SK-N-MC (cell line): ENCODE data around the gene RALGAPB.

Experiments used
- DNase-seq: peaks from one replicate; pipeline ENCODE4 v3.0.0-alpha.2; 2011; ENCODE audit warnings: low read depth, low spot score
- H3K27ac ChIP-seq: fragments of 200-600 bp; sonication (generic); 2 replicates; pipeline ENCODE4 v1.5.1; 2016; ENCODE audit warnings: mixed run types
- H3K36me3 ChIP-seq: fragments of 200-600 bp; sonication (generic); 2 replicates; pipeline ENCODE4 v1.6.1; 2017; ENCODE audit warnings: antibody characterized with exemption, low read length, mixed read lengths; ENCODE audit not compliant: insufficient read depth
- H3K4me3 ChIP-seq: fragments of 200-600 bp; sonication (generic); 2 replicates; pipeline ENCODE4 v1.5.1; 2016
- H3K9ac ChIP-seq: fragments of 200-600 bp; sonication (generic); 2 replicates; pipeline ENCODE4 v1.8.0; 2017; ENCODE audit warnings: mixed run types, mixed read lengths; ENCODE audit not compliant: insufficient read length
- H3K9me3 ChIP-seq: fragments of 200-600 bp; sonication (generic); 2 replicates; pipeline ENCODE4 v1.6.1; 2017; ENCODE audit warnings: low read depth, mild to moderate bottlenecking, antibody characterized with exemption, low read length, moderate library complexity, mixed read lengths
- EZH2 ChIP-seq: fragments of 200-600 bp; sonication (generic); IDR thresholded peaks from one replicate; pipeline ENCODE4 v1.6.1; 2017; ENCODE audit warnings: antibody characterized with exemption
- FOXP2 ChIP-seq: optimal IDR thresholded peaks from 2 replicates; pipeline ENCODE3; 2011; ENCODE audit warnings: mild to moderate bottlenecking, moderate library complexity; ENCODE audit not compliant: insufficient read depth; ENCODE audit errors: extremely low read length, control extremely low read depth
- POLR2AphosphoS5 ChIP-seq: IDR thresholded peaks from 2 replicates; pipeline ENCODE4 v1.6.1; 2012; ENCODE audit warnings: mild to moderate bottlenecking, low read depth, low read length, borderline replicate concordance

RALGAPB gene

DNA sequence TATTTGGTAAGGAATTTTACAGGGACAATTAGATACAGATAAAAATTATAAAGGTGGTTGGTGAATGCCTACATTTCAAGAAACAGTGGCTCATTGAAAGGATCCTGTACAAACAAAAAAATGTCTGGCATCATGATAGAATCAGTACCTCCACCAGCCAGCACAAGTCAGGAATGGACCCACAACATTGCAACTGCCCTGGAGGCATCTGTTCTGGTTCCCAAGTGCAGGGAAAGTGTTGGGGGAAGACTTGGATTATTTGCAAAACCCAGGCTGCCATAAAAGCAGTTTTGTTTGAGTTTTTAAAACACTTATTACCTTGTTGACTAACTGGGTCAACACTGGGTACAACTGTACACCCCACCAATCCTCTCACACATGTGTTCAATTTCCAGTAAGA, 153.3 kb downstream of the RALGAPB start:
- Histone ChIP-seq H3K36me3 (no peaks in the 10 kb centered on the region), H3K4me3 (no peak overlapping the region), H3K9ac (no peak overlapping the region), H3K9me3 (no peaks in the 10 kb centered on the region), H3K27ac (no peak overlapping the region)
- TF ChIP-seq EZH2: no peak
- no peak for TF ChIP-seq POLR2AphosphoS5
- no peak for TF ChIP-seq FOXP2
- no peak for DNase-seq

DNA sequence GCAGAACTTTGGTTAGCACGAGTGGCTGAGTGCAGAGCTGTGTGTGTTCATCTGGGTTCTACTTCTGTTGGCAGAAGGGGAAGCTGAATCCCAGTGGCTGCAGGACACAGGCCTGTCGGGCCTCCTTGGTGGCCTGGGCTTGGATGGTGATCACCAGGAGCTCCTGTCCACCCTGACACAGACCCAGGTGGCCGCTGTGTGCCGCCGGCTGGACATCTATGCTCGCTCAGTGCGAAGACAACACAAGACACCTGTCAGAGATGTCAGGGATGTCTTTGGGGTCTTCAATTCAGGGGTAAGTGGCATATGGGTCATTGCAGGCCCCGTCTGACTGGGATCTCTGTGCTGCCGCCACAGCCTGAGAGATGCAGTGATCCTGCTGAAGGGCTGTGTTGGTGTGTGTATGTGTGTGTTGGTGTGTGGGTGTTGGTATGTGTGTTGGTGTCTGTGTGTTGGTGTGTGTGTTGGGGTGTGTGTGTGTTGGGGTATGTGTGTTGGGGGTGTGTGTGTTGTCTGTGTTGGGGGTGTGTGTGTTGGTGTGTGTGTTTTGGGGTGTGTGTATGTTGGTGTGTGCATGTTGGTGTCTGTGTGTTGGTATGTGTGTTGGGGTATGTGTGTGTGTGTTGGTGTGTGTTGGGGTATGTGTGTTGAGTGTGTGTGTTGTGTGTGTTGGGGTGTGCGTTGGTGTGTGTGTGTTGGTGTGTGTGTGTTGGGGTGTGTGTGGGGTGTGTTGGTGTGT, 154.4 kb downstream of the RALGAPB start:
- TF ChIP-seq POLR2AphosphoS5: no peak
- TF ChIP-seq EZH2: no peak
- no peak for TF ChIP-seq FOXP2
- DNase-seq: no peak
- H3K27ac ChIP-seq: no peak overlapping the region
- H3K9me3 ChIP-seq: no peaks in the 10 kb centered on the region
- no peaks in the 10 kb centered on the region for H3K36me3 ChIP-seq
- no peak overlapping the region for H3K9ac ChIP-seq
- no peak overlapping the region for H3K4me3 ChIP-seq
